ENCODE results near the gene DDX27. TPM values are rescaled to one million over a fixed set of nuclear protein-coding genes. Genes with fewer than 3 reads are reported as not detected.

The DDX27 gene
- total and polyA plus RNA-seq, 2 of the 13 experiments (the other 11 are each of a cell fraction or from before 2014, with no cell fraction given): 42.6 to 72.8 TPM

- no peak for TF ChIP-seq AFF4 (CRISPR knock-in tag; IDR thresholded peaks at IDR 0.05)
- no peak for TF ChIP-seq E2F5 (CRISPR knock-in tag; conservative IDR thresholded peaks at IDR 0.05)
- no peak for TF ChIP-seq POLR2A (IDR thresholded peaks at IDR 0.05; ENCODE audit: insufficient read depth in 1 of 2, low read depth in 2 of 2, low read length in 2 of 2)
- no peak for TF ChIP-seq TRIM22 (IDR thresholded peaks at IDR 0.05)
- TF ChIP-seq ZFP36 (IDR thresholded peaks at IDR 0.05; ENCODE audit: borderline replicate concordance, low read depth, low read length, partially characterized antibody): no peak
- TF ChIP-seq FOXO1 (CRISPR knock-in tag; IDR thresholded peaks at IDR 0.05): no peak
- no peak for TF ChIP-seq CSRNP1 (CRISPR knock-in tag; IDR thresholded peaks at IDR 0.05)
- TF ChIP-seq TFDP1 (CRISPR knock-in tag; IDR thresholded peaks at IDR 0.05; ENCODE audit: borderline replicate concordance): no peak
- no peak for TF ChIP-seq ZNF468 (CRISPR knock-in tag; IDR thresholded peaks at IDR 0.05)
- no peak for TF ChIP-seq SP4 (CRISPR knock-in tag; IDR thresholded peaks at IDR 0.05)
- no peak for TF ChIP-seq PHB2 (IDR thresholded peaks at IDR 0.05; ENCODE audit: partially characterized antibody)
- no peak for TF ChIP-seq ZNF768 (CRISPR knock-in tag; IDR thresholded peaks at IDR 0.05)
- no peak for TF ChIP-seq CENPX (CRISPR knock-in tag; IDR thresholded peaks at IDR 0.05)
- TF ChIP-seq SMARCC2 (IDR thresholded peaks at IDR 0.05): no peak
- no peak for TF ChIP-seq ZNF770 (CRISPR knock-in tag; IDR thresholded peaks at IDR 0.05)
These were observed 39.6 kb upstream of the DDX27 start (continued) for GRCh38 chr20:49179368-49180277.
